ENCODE data around the gene STXBP6.

Gene STXBP6

GRCh38 chr14:24876996-24877395, 173.0 kb downstream of the STXBP6 start:
- no peak for TF ChIP-seq CTCF (IDR thresholded peaks at IDR 0.05; ENCODE audit: borderline replicate concordance, insufficient read depth, low read depth, low read length)
- no peak overlapping the region for H3K4me3 ChIP-seq (ENCODE audit: low read depth, low read length)

- no peak overlapping the region for H3K4me3 ChIP-seq (ENCODE audit: low read depth, low read length)
- TF ChIP-seq CTCF (IDR thresholded peaks at IDR 0.05; ENCODE audit: borderline replicate concordance, insufficient read depth, low read depth, low read length) = no peak
Measured at GRCh38 chr14:24875991-24876878, 173.7 kb downstream of the STXBP6 start.

- no peak for TF ChIP-seq CTCF (IDR thresholded peaks at IDR 0.05; ENCODE audit: borderline replicate concordance, insufficient read depth, low read depth, low read length)
- no peak overlapping the region for H3K4me3 ChIP-seq (ENCODE audit: low read depth, low read length)
Measured at GRCh38 chr14:24875203-24875838, 174.6 kb downstream of the STXBP6 start.

GRCh38 chr14:24874514-24875202, 175.3 kb downstream of the STXBP6 start:
- no peak for TF ChIP-seq CTCF (IDR thresholded peaks at IDR 0.05; ENCODE audit: borderline replicate concordance, insufficient read depth, low read depth, low read length)
- no peak overlapping the region for H3K4me3 ChIP-seq (ENCODE audit: low read depth, low read length)

- TF ChIP-seq CTCF (IDR thresholded peaks at IDR 0.05; ENCODE audit: borderline replicate concordance, insufficient read depth, low read depth, low read length) = no peak
- H3K4me3 ChIP-seq (ENCODE audit: low read depth, low read length) = no peak overlapping the region
Measured at GRCh38 chr14:24873551-24873950, 176.4 kb downstream of the STXBP6 start.

GRCh38 chr14:24870949-24871701, 178.8 kb downstream of the STXBP6 start:
- TF ChIP-seq CTCF (IDR thresholded peaks at IDR 0.05; ENCODE audit: borderline replicate concordance, insufficient read depth, low read depth, low read length) = no peak

More at GRCh38 chr14:24870949-24871701, 178.8 kb downstream of the STXBP6 start:
- no peak overlapping the region for H3K4me3 ChIP-seq (ENCODE audit: low read depth, low read length)

Measured in GM12875 (cell line).